HG02798 (cell line): ENCODE data around the gene RFPL3.
"Not testable (repeated sequence)": the region's sequence is repeated elsewhere in the genome, so short reads cannot be mapped to it uniquely, and the experiment has no call there.

Source experiments
- ATAC-seq: cut with Tn5 transposase; IDR thresholded peaks from one replicate; pipeline ENCODE4 v1.9.1; 2021; ENCODE audit warnings: mild to moderate bottlenecking; ENCODE audit not compliant: unreplicated experiment, poor library complexity

RFPL3 gene

DNA sequence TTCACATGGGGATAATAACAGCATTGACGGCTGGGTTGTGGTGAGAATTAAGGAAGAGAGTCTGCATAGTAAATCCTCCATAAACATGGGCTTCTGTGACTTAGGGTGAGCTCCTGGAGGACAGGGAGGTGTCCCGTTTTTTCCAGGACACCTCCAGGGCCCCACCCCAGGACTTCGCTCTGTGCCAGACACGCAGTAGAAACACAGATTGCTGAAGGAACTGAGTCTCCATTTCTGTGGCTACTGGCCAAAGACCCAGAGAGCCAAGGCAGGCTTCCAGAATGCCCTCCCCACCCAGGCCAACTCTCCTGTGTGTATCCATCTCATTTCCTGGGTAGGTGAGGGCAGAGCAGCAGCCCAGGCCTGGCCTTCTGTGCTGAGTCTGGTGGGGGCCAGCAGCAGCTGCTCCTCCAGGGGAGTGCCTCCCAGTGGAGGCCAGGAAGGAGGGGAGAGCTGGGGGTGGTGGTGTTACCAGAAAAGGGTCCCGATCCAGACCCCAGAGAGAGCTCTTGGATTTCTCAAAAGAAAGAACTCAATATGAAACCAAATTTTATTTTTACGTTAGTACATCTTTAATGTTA is 9.5 kb upstream of the RFPL3 start:
- no peak for ATAC-seq

DNA sequence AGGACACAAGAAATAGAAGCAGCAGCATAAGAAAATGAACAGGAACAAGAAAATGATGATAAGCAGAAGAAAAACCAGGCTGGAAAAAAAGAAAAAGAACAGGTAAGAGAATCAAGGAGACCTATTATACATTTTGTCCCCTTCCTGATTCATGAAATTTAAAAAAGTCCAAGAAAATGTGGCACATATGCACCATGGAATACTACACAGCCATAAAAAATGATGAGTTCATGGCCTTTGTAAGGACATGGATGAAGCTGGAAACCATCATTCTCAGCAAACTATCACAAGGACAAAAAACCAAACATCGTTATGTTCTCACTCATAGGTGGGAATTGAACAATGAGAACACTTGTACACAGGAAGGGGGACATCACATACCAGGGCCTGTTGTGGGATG is 5.8 kb upstream of the RFPL3 start:
- ATAC-seq = not testable (repeated sequence)

DNA sequence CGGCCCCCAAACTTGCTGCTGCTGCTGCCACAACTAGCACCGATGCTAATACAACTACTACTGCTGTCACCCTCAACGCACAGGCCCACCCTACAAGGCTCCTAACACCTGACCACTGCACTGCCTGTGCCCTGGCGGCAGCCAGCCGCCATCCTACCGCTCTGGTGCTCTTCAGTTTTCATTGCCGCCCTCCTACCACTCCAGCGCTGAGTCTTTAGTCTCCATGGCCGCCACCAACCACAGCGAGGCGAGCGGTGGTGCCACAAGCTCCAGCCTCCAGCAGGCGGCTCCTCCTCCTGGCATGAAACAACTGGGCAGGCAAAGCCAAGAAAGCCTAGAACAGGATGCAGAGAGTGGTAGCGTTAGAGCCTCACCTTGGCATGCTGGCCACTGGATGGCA is 5.0 kb upstream of the RFPL3 start:
- no peak for ATAC-seq

DNA sequence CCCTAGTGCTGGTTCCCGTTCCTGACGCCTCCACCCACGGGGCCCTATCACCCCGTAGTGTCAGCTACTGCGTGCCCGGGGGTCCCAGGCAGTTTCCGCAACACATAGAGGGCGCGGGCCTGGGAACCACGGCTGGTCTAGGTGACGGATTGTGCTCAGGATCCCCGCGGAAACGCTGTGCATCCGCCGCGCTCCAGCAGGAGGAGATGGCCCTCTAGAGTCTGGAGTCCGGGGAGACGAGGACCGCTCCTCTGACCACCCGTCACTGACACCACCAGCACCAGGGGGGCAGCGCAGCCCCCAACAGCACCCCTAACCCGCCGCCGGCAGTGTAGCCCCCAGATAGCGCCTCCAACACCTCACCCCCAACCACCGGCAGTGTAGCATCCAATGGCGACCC is 4.4 kb upstream of the RFPL3 start:
- no peak for ATAC-seq

DNA sequence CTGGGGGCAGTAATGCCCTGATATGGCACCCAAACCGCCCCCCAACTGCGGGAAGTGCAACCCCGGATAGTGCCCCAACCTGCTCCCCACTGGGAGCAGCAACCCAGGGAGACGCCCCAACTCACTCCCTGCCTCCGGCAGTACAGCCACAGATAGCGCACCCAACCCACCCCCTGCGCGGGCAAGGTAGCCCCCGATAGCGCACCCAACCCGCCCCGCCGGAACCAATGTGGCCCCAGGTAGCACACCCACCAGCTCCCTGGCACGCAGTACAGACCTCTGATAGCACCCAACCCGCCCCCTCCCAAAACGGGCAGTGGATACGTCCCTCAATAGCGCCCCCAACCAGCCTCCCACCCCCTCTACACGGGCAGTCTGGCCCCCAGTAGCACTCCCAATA is 3.8 kb upstream of the RFPL3 start:
- no peak for ATAC-seq

DNA sequence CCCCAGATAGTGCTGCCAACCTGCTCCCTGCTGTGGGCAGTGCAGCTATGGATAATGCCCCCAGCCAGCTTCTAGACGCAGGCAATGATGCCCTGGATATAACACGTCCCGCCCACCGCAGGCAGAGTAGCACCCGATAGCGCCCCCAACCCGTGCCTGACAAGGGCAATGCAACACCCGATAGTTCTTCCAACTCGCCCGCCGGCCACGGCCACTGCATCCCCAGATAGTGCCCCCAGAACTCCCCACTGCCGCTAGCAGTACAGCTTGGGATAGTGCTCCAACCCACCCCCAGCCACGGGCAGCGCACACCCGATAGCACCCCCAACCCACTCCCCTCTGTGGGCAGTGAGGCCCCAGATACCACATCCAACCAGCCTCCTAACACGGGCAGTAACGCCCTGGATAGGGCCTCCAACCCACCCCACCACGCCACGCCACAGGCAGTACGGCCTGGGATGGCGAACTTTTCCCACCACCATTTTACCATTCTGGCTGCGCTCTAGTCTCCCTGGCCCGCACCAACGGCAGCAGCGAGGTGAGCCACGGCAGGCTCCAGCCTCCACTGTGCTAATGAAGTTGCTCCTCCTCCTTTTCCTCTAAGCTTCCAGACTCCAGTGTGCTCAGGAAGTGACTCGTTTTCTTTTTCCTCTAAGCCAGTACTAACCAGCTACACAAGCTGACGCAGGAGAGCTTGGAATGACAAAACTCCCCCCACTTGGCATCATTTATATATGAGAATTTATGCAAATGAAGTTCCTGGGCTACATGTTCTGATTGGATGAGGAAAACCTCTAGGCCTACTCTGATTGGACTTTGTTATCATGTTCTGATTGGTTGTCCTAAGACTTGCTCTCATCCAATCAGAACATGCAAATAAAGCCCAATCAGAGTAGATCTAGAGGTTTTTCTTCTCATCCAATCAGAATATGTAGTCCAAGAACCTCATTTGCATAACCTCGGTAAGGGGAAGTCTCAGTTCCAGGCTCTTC is 3.0 kb upstream of the RFPL3 start:
- ATAC-seq = no peak

DNA sequence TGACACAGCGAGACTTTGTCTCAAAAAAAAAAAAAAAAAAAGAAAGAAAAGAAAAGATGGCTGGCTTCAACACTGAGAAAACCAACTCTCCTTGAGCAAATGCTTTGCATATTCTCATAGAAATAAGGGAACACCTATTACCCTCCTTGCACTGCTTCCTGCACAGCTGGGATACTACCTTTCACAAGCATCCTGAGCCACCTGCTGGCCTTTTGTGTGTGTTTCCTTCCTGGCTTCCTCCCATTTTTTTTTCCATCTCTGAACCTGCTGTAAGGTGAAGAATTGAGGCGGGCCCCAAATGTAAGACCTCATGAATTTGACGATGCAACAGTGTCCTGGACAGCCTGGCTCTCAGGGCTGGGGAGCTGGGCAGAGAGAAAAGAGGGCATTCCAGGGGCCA is 1.9 kb upstream of the RFPL3 start:
- ATAC-seq = no peak

DNA sequence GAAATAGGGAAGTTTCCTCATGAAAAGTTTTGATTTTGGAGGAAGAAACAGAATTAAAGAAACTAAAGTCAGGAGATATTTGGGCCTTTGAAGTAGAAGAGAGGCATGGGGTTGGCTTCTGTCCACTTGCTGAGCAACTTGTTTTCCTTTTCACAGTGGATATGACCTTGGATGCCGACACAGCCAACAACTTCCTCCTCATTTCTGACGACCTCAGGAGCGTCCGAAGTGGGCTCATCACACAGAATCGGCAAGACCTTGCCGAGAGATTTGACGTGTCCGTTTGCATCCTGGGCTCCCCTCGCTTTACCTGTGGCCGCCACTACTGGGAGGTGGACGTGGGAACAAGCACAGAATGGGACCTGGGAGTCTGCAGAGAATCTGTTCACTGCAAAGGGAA is 2.4 kb downstream of the RFPL3 start:
- ATAC-seq = not testable (repeated sequence)

DNA sequence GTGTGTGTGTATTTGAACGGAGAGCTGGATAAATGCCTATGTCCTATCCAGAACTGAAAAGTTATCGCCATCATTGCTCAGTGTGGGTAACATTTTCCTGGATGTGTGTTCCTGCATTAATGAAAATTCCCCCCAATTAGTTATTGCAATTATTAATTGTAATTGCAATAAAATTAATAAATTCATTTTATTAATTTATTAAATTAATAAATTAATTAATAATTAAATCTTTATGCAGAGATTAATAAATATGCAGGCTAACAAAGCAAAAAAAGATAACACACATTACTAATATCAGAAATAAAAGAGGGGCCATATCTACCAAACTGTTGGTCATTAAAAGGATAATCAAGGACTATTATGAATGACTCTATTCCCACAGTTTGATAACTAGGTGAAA is 3.6 kb downstream of the RFPL3 start:
- no peak for ATAC-seq

DNA sequence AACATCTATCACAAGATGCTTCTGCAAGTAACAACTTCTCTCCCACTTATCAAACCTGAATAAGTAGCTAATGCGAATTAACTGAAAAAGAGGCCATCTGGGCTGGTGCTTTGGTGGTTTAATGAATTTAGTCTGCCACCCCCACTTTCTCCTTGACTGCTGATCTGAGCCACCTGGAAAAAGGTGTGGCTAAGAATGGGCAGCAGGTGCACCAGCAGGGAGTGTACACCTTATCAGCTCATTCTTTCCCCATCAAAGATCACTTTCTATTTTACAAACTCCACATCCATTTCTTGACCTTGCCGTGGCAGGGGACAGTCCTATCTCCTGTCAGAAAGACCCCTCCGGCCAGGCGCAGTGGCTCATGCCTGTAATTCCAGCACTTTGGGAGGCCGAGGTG is 6.5 kb downstream of the RFPL3 start:
- ATAC-seq = no peak

DNA sequence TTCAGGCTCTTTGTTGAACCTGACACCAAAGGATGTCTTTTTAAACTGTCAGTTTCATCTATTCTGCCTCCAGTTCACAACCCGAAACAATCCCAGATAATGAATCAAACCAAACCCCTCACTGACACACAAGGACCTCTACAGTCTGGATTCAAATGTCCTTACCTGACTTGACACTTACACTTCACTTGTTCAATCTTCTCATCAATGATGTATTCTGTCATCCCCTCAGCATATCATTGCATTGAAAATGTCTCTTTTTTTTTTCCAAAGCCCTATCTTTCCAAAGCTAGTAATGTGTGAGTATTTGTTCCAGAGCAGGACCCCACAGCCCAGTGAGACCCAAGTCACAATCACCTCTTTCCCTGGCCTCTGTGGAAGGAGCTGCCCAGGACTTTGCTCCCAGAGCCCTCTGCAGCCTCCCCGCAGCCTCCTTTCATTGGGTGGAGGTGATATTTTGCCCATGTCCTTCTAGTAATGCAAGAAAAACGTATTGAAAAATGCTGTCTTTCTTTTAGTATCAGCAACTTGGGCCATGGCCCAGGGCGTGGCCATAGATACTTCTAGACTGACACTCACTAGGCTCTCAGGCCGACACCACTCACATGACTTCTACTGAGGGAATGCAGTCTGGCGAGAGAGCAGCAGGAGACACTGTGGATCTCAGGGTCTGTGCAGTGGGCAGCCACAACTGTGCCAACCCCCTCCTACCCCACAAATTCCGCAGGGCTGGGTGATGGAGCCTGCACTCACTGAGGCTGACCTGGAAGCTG is 18.2 kb downstream of the RFPL3 start:
- no peak for ATAC-seq

DNA sequence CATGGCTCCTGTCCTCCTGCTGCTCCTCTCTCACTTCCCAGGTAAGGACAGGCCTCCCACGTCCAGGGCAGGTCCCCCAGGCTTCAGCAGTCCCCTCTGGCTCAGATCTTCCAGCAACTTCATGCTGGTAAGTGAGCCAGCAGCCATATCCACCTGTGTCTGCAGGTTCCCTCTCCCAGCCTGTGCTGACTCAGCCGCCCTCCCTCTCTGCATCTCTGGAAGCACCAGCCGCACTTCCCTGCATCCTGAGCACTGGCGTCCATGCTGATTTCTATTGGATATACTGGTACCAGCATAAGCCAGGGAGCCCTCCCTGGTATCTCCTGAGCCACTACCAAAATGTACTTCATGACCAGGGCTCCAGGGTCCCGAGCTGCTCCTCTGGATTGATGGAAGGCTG is 19.0 kb downstream of the RFPL3 start:
- ATAC-seq = no peak

DNA sequence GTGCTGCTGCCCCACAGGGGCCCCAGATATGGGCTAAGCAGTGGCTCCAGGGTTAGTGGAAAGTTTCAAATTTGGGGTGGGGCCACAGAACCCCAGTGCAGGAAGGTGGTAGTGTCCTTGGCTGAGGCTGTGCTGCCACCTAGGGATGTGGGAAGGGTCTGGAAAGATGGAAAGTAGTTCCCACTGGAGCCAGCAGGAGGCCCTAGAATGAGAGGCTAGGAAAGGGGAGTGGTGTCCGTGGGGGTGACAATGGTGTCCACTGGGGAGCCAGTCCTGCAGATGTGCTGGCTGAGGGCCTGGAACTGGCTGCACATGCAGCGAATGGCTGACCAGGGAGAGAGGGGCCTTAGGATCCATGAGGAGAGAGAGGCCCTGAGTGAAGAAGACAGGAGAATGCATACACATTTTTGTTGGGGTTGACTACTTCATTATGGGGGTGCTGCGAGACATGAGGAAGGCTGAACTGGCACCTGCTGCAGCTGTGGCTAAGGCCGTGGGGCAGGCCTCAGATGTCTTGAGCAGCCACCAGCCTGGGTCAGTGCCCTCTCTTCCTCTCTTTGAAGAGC is 21.1 kb downstream of the RFPL3 start:
- ATAC-seq = no peak

DNA sequence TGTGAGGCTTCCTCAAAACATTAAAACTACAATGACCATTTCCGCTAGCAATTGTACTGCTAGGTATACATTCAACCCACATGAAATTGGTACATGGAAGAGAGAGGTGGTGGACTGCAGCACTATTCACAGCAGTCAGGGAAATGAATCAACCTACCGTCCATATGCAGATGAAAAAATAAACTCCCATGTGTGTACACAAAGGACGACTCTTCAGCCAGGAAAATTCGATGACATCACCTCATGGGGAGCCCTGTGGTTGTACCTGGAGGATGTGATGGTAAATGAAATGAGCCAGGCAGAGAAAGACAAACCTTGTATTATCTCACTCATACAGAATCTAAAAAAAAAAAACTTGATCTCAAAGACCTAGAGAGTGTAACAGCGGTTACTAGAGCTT is 23.3 kb downstream of the RFPL3 start:
- ATAC-seq = no peak

DNA sequence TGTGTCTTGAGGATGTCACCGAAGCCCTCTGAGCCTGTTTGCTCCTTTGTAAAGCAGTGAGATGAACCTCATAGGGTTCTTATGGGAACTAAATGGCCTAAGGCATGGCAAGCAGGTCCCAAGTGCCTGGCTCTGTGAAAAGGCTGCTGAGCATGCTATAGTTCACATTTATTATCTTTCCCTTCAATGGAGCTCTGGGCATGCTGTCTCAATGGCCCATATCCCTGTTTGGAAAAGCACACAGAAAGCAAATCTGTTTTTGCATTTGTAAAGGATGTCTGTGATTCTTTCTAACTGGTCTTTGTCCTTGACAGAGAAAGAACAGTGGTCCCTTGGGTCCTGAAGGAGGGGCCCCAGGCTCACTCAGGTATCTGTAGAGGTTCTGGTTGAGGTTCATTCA is 28.0 kb downstream of the RFPL3 start:
- ATAC-seq = no peak

DNA sequence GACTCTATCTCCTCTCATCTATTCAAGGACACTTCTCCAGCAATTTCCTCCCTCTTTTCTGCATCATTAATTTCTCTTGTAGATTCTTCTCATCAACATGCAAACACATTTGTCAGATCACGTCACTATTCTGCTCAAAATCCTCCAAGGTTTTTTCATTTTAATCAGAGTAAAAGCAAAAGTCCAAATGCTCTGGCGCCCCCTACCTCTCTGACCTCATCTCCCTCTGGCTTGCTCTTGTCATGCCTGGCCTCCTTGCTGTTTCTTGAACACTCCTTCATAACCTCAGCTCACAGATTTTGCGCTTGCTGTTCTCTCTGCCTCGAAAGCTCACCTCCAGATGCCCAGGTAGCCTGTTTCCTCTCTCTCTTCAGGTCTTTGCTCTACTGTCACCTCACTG is 32.0 kb downstream of the RFPL3 start:
- no peak for ATAC-seq

DNA sequence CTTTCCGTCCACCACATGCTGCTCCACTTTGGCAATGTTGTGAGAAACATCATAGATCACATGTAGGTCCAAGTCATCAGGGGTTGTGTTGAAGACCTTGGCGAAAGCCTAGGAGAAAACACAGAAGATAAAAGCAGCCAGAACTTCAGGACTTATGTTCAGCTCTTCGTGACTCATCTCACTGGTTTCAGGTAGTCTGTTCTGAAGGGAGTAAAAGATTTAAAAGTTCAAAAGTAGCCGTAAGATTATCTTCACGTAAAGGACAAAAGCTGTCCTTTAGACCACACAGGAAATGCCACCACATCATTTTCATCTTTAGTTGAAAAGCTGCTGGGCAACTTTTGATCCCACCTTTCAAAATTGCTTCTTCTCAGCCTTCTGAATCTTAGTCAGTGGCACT is 37.4 kb downstream of the RFPL3 start:
- ATAC-seq = no peak

DNA sequence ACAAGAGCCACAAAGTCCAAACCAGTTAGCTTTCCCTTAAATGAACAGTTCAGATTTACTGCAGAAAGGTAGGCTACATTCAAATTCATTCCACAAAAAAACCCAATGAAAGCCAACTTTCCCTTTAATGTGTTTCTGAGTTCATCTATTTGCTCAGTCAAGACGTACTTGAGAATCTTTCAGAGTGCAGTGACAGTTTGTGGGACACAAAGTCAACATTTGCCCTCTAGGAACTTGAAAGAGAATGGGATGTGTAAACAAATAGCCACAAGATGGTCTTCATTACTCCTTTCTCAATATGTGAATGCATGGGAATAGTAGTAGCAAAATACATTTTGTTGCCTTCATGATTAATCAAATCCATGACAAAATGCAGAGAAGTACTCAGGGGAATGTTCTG is 38.6 kb downstream of the RFPL3 start:
- ATAC-seq = no peak

DNA sequence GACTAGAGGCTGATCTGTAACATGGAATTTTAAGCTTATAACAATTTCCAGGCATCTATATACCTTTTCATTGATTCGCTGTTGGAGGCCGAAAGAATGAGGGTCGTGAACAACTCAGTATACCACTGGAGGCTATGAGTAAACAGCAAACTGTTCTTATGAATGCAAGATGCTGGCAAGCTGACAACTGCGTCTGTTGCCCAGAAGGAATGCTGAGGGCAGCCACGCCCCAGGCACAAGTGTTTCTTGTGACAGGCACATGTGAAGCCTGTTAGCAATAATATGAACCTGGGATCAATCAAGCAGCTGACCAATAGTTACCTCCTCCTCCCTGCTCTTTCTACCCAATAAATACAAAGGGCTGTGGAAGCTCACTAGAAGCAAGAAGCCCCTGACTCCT is 39.1 kb downstream of the RFPL3 start:
- no peak for ATAC-seq

DNA sequence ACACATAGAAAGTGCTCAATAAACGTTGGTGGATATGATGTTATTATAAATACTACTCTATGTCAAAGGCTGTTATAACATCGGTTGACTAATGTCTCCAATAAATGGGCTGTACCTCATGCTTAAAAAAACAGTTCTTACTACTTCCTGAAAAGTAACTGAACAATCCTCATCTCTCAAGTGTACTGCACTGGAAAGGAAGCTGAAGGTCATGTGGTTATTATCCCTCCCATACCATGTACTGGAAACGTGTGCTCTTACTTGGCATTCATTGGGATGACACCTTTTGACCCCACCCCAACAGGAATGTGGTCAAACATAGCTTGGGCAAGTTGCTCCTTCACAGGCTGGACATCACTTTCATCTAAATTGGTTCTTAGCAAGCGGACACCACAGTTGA is 43.8 kb downstream of the RFPL3 start:
- ATAC-seq = no peak

DNA sequence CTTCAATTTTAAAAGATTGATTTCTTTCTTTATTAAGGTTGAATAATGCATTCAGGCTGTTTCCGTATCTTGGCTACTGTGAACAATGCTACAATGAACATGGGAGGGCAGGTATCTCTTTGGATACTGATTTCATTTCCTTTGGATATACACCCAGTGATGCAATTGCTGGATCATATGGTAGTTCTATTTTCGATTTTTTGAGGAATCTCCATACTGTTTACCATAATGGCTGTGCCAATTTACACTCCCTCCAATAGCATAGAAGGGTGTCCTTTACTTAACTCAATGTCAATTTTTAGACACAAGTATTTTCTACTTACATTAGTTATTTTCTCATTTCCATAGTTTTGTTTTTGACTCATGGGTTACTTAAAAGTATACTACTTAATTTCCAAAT is 46.4 kb downstream of the RFPL3 start:
- no peak for ATAC-seq
